CD4-positive, alpha-beta T cell treated with Interleukin-17A for 1 hour (primary cell): Measurements from ENCODE around the gene RAC3.

Experiments used
- DNase-seq: peaks from one replicate; pipeline ENCODE4 v3.0.0-alpha.2; 2020

The RAC3 gene

GRCh38 chr17:82013772-82014321 lies 17.6 kb upstream of the RAC3 start:
- no peak for DNase-seq

GRCh38 chr17:82014432-82014831 lies 17.0 kb upstream of the RAC3 start:
- no peak for DNase-seq

DNA sequence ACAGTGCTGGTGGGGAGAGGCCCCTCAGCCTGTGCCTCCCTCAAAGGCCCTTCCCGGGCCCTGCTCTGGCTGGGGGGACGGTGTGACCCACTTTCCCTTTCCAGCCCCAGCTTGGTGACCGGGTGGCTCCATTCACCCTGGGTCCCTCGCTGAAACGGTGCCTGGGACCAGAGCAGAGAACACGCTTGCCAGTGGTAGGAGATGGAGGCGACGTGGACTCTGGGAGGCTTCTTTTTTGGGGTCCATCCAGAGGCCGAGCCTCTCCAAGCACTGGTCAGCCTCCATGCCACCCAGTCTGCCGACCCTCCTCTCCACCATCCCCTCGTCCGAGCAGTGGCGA lies 16.5 kb upstream of the RAC3 start:
- no peak for DNase-seq

DNA sequence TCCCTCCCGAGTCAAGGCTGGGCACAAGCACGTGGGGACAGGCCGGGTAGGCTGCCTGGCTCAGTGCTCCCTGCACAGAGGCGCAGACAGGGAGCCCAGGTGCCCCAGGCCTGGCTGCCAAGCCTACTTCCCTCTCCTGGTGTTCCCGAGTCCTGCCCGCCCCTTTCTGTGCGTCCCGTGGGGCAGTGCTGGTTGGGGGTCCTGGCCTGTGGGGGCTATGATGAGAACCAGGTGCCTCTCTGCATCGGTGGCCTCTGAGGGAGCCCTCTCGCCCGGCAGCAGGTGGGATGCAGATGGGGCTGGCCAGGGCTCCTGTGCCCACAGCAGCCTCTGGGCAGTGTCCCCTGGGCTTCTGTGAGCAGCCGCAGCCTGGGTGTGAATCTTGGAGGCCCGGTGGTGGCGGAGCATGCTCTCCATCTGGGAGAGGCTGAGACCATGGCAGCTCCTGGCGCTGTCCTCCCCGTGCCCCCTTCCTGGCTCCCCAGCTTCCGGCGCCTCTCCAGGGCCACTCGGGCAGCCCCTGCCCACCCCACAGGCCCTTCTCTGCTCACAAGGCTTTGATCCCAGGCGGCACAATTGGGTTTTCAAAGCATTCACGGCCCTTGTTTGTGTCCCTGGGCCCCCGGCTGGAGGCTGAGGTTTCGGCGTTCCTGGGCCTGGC lies 16.0 kb upstream of the RAC3 start:
- no peak for DNase-seq

- DNase-seq: no peak
Measured at GRCh38 chr17:82016061-82016874, 15.2 kb upstream of the RAC3 start.

- no peak for DNase-seq
Measured at GRCh38 chr17:82016875-82017459, 14.5 kb upstream of the RAC3 start.

DNA sequence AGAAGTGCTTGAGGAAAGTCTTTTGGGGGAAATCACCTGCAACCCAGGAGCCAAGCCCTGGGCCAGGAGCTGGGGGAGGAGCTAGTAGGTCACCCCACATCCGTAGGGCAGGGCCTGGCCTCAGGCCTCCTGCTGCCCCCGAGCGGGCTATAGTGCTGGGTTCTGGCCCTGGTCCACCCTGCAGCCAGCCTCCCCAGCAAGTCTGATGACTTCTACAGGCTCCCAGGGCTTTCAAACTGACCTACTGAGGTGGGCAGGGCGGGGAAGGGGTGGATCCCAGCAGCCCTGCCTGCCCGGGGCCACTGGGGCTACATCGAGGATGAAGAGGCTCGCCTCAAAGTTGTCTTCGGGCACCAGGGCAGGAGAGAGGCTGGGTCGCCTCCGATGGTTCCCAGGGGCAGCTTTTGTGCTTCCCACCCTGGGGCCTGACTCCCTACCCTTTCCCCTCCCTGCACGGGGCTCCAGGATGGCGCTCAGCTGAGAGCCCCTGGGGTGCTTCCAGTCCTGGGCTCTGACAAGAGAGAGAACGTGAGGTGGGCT lies 13.8 kb upstream of the RAC3 start:
- no peak for DNase-seq

- DNase-seq: no peak
Measured at GRCh38 chr17:82018152-82018988, 13.1 kb upstream of the RAC3 start.

GRCh38 chr17:82018989-82019689 lies 12.3 kb upstream of the RAC3 start:
- DNase-seq: no peak

GRCh38 chr17:82019690-82020571 lies 11.5 kb upstream of the RAC3 start:
- peak; percentile 62 for DNase-seq

DNA sequence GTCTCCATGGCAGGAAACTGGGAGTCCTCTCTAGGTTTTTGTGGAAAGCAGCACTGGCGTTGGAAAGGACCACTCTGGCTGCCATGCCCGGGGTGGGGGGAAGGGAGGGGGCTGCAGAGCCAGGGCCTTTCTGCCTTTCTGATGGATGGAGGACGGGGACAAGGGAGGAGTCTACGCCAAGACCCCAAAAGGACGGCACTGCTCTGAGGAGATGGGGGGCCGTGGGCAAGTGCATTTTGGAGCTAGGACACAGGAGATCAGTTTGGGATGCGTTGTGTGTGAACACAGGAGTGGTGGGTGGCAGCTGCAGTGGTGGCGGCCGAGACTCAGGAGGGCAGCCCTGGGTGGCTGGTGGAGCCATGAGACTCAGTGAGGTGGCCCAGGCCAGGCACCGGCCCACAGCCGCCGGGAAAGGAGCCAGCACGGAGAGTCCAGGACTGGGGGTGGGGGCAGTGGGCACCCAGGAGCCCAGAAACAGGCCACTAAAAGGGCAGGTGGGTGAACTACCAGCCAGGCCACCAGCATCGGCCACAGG lies 10.8 kb upstream of the RAC3 start:
- DNase-seq: no peak

- peak; percentile 65 for DNase-seq
Measured at GRCh38 chr17:82021107-82021899, 10.2 kb upstream of the RAC3 start.

DNA sequence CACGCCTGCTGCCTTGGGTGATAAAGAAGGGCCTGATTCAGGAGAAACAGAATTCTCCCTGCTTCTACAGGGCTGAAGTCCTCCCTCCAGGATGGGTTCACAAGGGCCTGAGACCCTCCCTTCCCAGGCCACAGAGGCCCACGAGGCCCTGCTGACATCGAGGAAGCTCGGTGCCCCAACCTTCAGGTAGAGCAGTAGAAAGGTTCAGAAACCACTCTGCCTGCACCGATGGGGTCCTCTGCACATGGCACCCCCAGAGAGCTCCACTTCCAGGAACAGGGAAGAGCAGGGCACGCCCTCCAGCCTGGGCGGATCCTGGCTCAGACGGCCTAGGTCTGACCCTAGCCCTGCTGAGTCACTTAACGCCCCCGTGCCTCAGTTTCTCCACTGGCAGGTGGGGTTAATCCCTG lies 9.6 kb upstream of the RAC3 start:
- DNase-seq: no peak

- DNase-seq: no peak
Measured at GRCh38 chr17:82022310-82022980, 9.0 kb upstream of the RAC3 start, which contains the start of gene CENPX. Gene CENPX, minus strand, starts transcription at chr17:82022878. Its CDS starts 17 bp downstream, at chr17:82022861.

- peak; percentile 100 for DNase-seq
Measured at GRCh38 chr17:82022981-82023446, 8.5 kb upstream of the RAC3 start, which contains the start of gene LRRC45. Gene LRRC45, plus strand, starts transcription at chr17:82023305. Its CDS starts 339 bp downstream, at chr17:82023644.

DNA sequence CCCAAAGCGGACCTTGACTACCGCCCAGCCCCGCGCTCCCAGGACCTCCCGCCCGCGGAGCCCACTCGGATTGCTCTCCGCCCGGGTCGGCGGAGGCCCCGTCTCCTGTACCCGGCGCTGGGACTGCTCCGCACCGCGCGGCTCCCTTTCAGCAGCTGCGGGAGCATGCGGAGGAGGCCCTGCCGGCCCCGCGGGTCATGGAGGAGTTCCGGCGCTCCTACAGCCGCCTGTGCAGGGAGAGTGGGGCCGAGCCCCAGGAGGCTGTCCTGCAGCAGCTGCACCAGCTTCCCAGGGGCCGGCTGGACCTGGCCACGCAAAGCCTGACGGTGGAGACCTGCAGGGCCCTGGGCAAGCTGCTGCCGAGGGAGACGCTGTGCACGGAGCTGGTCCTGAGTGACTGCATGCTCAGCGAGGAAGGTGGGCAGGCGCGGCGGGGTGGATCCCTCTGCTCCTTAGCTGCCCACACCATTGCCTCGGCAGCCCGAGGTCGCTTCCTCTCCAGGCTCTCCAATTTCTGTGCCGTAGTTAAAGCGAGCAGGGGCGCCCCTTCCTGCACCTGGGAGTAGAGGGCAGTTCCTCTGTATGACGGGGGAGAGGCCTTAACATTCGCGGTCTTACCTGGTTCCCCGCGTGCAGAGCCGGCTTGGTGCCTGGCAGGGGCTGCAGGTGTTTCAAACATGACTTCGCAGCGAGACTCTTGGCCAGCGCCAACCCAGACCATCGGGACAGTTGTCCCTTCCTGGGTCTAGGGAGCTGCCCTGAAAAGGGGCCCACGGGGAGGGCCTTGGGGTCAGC lies 7.8 kb upstream of the RAC3 start:
- DNase-seq: no peak

DNA sequence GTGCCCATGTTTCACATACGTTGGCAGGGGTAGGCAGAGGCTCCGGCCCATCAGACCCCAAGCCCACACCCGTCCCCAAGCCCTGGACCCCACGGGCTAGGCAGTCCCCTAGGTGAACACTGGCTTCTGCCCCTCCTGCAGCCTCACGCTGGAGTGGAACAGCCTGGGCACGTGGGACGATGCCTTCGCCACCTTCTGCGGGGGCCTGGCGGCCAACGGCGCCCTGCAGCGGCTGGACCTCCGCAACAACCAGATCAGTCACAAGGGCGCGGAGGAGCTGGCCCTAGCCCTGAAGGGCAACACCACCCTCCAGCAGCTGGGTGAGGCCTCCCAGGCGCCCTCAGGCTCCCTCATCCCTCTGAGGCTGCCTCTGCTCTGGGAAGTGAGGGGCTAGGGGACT lies 6.6 kb upstream of the RAC3 start:
- no peak for DNase-seq
